ENCODE data around the gene NTM. TPM values are rescaled to one million over a fixed set of nuclear protein-coding genes. Genes with fewer than 3 reads are reported as not detected.
"Not testable (repeated sequence)": the region's sequence is repeated elsewhere in the genome, so short reads cannot be mapped to it uniquely, and the experiment has no call there.

Gene NTM
- total RNA-seq, 1 experiment from 2014 or later, result 0.73 TPM

DNA sequence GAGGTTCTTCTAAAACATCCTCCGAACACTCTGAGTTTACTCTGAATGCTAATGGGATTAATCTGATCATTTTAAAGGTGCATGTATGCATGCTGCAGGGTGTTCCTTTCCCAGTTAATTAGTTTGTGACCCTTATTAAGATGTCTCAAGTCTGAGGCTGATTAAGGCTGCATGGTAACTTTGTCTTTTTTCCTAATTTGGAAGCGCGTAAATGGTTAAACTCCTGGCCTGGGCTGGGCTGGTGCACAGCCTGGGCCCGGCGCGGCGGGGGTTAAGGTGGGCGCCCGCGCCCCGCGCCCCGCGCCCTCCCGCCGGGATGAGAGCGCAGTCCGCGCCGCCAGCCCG, 539.7 kb downstream of the NTM start:
- Mint-ChIP-seq H3K36me3 (ENCODE audit: insufficient read depth, unreplicated experiment) (no peaks in the 10 kb centered on the region), H3K27ac (ENCODE audit: unreplicated experiment) (no peak overlapping the region), H3K4me3 (ENCODE audit: unreplicated experiment) (no peak overlapping the region), H3K9me3 (ENCODE audit: unreplicated experiment) (no peaks in the 10 kb centered on the region), H3K4me1 (ENCODE audit: low read depth, unreplicated experiment) (no peaks in the 10 kb centered on the region), H3K27me3 (ENCODE audit: insufficient read depth, unreplicated experiment) (peaks cover 8% of the 10 kb centered on the region)
- no peak overlapping the region for H3K4me3 ChIP-seq (ENCODE audit: low read depth, low read length)
- ChIA-PET POLR2A (no interaction called here), CTCF (no interaction called here)
- H3K27me3 ChIP-seq (replicated peaks; ENCODE audit: control insufficient read depth, insufficient read depth, low read length), result no peaks in the 10 kb centered on the region
- intact Hi-C loops (cut with micrococcal nuclease; ENCODE audit: unreplicated experiment), result no loop called here
- DNase-seq, result no peak
- no peak for TF ChIP-seq CTCF (IDR thresholded peaks at IDR 0.05; ENCODE audit: insufficient read depth in 1 of 2, low read depth in 1 of 2, low read length in 1 of 2, severe bottlenecking in 1 of 2, unreplicated experiment in 1 of 2)
- no peaks in the 10 kb centered on the region for H3K9me3 ChIP-seq
- H3K36me3 ChIP-seq (ENCODE audit: control insufficient read depth, insufficient read depth, low read length), result no peaks in the 10 kb centered on the region
- no peaks in the 10 kb centered on the region for H3K4me1 ChIP-seq
- no TSS peak for BruUV-seq (replicated peaks)

GRCh38 chr11:131910523-131911387, 540.3 kb downstream of the NTM start:
- no peaks in the 10 kb centered on the region for H3K27me3 ChIP-seq (replicated peaks; ENCODE audit: control insufficient read depth, insufficient read depth, low read length)

DNA sequence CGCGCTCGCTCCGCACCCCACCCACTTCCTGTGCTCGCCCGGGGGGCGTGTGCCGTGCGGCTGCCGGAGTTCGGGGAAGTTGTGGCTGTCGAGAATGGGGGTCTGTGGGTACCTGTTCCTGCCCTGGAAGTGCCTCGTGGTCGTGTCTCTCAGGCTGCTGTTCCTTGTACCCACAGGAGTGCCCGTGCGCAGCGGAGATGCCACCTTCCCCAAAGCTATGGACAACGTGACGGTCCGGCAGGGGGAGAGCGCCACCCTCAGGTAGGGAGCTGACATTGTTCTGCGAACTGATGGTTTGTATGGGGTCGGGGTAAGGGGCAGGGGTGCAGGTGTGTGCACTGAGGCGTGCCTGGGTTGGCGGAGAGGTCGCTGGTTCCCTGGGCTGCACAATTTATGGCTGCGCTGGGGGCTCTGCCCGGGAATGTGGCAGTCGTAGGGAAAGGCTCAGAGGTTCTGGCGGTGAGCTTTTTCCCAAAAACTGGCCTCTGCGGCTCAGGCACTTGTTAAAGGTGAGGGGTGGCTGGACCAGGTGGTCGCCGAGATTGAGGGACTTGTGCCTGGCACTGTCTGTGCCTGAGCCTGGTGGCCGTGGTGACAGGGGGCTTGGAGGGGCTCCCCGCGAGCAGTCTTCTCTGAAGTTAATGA, 541.1 kb downstream of the NTM start:
- not testable (repeated sequence) for H3K4me1 Mint-ChIP-seq (ENCODE audit: low read depth, unreplicated experiment)

More at GRCh38 chr11:131910523-131911387, 540.3 kb downstream of the NTM start:
- no peaks in the 10 kb centered on the region for H3K36me3 ChIP-seq (ENCODE audit: control insufficient read depth, insufficient read depth, low read length)
- no peaks in the 10 kb centered on the region for H3K4me1 ChIP-seq
- H3K36me3 Mint-ChIP-seq (ENCODE audit: insufficient read depth, unreplicated experiment), result no peaks in the 10 kb centered on the region
- no peaks in the 10 kb centered on the region for H3K9me3 ChIP-seq
- H3K9me3 Mint-ChIP-seq (ENCODE audit: unreplicated experiment), result no peaks in the 10 kb centered on the region
- no peak overlapping the region for H3K27ac Mint-ChIP-seq (ENCODE audit: unreplicated experiment)
- TF ChIP-seq CTCF (IDR thresholded peaks at IDR 0.05; ENCODE audit: insufficient read depth in 1 of 2, low read depth in 1 of 2, low read length in 1 of 2, severe bottlenecking in 1 of 2, unreplicated experiment in 1 of 2), result no peak
- H3K27me3 Mint-ChIP-seq (ENCODE audit: insufficient read depth, unreplicated experiment), result peaks cover 8% of the 10 kb centered on the region
- intact Hi-C loops (cut with micrococcal nuclease; ENCODE audit: unreplicated experiment), result no loop called here
- no peak for DNase-seq
- no peaks in the 10 kb centered on the region for H3K4me1 Mint-ChIP-seq (ENCODE audit: low read depth, unreplicated experiment)
- BruUV-seq (replicated peaks), result no TSS peak
- ChIA-PET POLR2A (no interaction called here), CTCF (no interaction called here)
- H3K4me3 ChIP-seq (ENCODE audit: low read depth, low read length), result no peak overlapping the region
- no peak overlapping the region for H3K4me3 Mint-ChIP-seq (ENCODE audit: unreplicated experiment)

More for the DNA sequence above, 541.1 kb downstream of the NTM start:
- H3K36me3 ChIP-seq (ENCODE audit: control insufficient read depth, insufficient read depth, low read length); DNase-seq; H3K4me3 ChIP-seq (ENCODE audit: low read depth, low read length); CTCF ChIA-PET; H3K36me3 Mint-ChIP-seq (ENCODE audit: insufficient read depth, unreplicated experiment); BruUV-seq (replicated peaks); H3K4me1 ChIP-seq; H3K27me3 ChIP-seq (replicated peaks; ENCODE audit: control insufficient read depth, insufficient read depth, low read length); POLR2A ChIA-PET; H3K27me3 Mint-ChIP-seq (ENCODE audit: insufficient read depth, unreplicated experiment); H3K9me3 Mint-ChIP-seq (ENCODE audit: unreplicated experiment); H3K27ac Mint-ChIP-seq (ENCODE audit: unreplicated experiment); intact Hi-C loops (cut with micrococcal nuclease; ENCODE audit: unreplicated experiment); H3K4me3 Mint-ChIP-seq (ENCODE audit: unreplicated experiment); H3K9me3 ChIP-seq: not testable (repeated sequence)

All from Caco-2 (cell line).